ENCODE measurements around the gene SDS.

Gene SDS

DNA sequence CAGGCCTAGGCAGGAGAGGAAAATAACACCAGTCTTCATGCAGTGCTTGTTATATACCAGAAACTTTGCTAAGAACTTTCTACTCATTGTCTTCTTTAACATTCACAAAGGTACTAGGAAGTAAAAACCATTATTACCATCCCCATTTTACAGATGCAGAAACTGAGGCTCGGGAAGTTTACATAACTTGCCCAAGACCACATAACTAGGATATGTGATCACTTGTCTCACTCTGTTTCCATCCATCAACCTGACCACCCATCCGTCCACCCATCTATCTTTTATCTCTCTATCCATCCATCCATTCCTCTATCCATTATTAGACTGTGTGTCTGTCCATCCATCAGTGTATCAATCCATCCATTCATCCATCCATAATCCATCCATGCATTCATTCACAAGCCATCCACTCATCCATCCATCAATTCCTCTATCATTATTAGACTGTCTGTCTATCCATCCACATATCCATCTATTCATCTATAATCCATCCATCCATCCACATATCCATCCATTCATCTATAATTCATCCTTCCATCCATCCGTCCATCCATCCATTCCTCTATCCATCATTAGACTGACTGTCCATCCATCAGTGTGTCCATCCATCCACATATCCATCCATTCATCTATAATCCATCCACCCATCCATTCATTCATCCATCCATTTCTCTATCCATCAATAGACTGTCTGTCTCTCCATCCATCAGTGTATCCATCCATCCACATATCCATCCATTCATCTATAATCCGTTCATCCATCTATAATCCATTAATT lies 35.0 kb upstream of the SDS start:
- TF ChIP-seq, protein P1, sequence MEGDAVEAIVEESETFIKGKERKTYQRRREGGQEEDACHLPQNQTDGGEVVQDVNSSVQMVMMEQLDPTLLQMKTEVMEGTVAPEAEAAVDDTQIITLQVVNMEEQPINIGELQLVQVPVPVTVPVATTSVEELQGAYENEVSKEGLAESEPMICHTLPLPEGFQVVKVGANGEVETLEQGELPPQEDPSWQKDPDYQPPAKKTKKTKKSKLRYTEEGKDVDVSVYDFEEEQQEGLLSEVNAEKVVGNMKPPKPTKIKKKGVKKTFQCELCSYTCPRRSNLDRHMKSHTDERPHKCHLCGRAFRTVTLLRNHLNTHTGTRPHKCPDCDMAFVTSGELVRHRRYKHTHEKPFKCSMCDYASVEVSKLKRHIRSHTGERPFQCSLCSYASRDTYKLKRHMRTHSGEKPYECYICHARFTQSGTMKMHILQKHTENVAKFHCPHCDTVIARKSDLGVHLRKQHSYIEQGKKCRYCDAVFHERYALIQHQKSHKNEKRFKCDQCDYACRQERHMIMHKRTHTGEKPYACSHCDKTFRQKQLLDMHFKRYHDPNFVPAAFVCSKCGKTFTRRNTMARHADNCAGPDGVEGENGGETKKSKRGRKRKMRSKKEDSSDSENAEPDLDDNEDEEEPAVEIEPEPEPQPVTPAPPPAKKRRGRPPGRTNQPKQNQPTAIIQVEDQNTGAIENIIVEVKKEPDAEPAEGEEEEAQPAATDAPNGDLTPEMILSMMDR (IDR thresholded peaks at IDR 0.05; ENCODE audit: low read depth, low read length, missing control alignments), result no peak
- no peak overlapping the region for H3K4me3 ChIP-seq (replicated peaks; ENCODE audit: low read depth, low read length)

DNA sequence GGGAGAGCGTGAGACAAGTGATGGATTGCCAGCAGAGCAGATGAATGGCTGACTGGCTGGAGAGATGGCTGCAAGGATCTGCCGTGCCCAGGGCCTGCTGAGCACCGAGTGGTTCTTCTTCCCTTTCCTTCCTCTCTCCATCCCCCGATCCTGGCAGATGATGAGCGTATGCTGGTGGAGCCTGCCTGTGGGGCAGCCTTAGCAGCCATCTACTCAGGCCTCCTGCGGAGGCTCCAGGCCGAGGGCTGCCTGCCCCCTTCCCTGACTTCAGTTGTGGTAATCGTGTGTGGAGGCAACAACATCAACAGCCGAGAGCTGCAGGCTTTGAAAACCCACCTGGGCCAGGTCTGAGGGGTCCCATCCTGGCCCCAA lies 34.0 kb upstream of the SDS start:
- TF ChIP-seq, protein P1 (IDR thresholded peaks at IDR 0.05; ENCODE audit: low read depth, low read length, missing control alignments), result no peak
- H3K4me3 ChIP-seq (replicated peaks; ENCODE audit: low read depth, low read length), result no peak overlapping the region
- DNase-seq (ENCODE audit: extremely low read depth, low read depth), result no peak

More for the DNA sequence above, 35.0 kb upstream of the SDS start:
- DNase-seq (ENCODE audit: extremely low read depth, low read depth), result no peak

DNA sequence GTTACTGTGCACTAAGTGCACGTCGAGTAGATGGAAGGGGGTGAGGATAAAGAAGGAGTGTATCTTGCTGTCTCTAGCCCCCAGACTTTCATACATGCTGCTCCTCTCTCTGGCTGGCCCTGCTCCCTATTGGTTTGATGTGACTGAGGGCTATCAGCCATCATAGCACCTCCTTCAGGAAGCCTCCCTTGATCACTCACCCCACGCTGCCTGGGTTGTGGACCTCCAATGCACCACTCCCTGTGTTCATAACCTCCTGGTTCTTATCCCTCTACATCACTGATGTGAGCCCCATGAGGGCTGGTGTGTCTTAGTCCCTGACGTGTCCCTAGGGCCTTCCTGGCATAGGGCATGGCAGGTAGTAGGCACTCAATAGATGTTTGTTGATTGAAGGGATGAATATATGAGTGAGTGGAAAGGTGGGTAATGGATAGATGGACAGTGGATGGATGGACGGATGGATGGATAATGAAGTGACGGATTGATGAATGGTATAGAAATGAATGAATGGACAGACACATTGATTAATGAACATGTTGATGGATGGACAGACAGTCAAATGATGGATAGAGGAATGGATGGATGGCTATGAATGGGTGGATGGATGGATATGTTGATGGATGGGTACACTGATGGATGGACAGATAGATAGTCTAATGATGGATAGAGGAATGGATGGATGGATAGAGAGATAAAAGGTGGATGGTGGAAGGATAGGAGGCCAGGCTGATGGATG lies 33.5 kb upstream of the SDS start:
- TF ChIP-seq, protein P1 (IDR thresholded peaks at IDR 0.05; ENCODE audit: low read depth, low read length, missing control alignments), result no peak
- DNase-seq (ENCODE audit: extremely low read depth, low read depth), result no peak
- no peak overlapping the region for H3K4me3 ChIP-seq (replicated peaks; ENCODE audit: low read depth, low read length)

DNA sequence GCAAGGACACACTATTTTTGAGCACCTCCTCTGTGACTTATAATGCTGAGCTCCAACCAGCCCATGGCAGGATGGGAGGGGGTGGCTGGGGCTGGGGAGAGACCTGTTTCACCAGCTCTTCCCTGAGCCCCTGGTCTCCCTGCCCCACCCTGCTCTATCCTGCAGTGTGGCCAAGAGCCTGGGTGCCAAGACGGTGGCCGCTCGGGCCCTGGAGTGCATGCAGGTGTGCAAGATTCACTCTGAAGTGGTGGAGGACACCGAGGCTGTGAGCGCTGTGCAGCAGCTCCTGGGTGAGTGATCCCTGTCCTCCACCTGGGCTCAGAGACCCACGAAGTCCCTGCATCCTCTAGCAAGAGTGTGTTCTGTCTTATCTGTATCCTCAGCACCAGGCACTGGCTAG lies 32.9 kb upstream of the SDS start:
- no peak for DNase-seq (ENCODE audit: extremely low read depth, low read depth)
- no peak overlapping the region for H3K4me3 ChIP-seq (replicated peaks; ENCODE audit: low read depth, low read length)
- TF ChIP-seq, protein P1 (IDR thresholded peaks at IDR 0.05; ENCODE audit: low read depth, low read length, missing control alignments), result no peak

DNA sequence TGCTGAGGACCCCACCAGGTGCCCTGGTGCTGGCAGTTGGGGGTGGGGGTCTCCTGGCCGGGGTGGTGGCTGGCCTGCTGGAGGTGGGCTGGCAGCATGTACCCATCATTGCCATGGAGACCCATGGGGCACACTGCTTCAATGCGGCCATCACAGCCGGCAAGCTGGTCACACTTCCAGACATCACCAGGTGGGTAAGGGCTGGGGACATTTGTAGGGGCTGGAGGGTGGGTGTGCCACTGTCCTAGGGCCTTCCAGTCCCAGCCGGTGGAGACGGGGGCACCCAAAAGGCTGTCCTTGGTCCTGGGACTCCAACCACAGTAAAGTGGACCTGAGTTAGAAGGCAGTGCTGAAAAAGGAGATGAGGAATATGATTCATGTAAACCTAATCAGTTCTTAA lies 31.7 kb upstream of the SDS start:
- DNase-seq (ENCODE audit: extremely low read depth, low read depth), result no peak

DNA sequence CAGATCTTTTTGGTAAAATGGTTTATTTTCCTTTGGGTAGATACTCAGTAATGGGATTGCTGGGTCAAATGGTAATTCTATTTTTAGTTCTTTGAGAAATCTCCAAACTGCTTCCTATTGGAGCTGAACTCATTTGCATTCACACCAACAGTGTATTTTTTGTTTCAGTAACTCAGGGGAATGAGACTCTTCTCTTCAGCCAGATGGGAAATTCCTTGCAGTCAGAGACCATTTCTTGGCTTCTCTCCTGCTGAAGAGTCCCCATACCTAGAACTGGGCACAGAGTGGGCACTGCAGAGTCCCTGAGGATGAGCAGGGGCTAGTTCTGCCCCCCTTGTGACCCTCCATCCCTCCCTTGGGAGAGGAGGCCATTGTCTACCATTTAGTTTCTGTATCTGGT lies 29.3 kb upstream of the SDS start:
- TF ChIP-seq, protein P1 (IDR thresholded peaks at IDR 0.05; ENCODE audit: low read depth, low read length, missing control alignments), result no peak
- DNase-seq (ENCODE audit: extremely low read depth, low read depth), result no peak
- H3K4me3 ChIP-seq (replicated peaks; ENCODE audit: low read depth, low read length), result no peak overlapping the region

More for the DNA sequence above, 31.7 kb upstream of the SDS start:
- no peak overlapping the region for H3K4me3 ChIP-seq (replicated peaks; ENCODE audit: low read depth, low read length)
- TF ChIP-seq, protein P1 (IDR thresholded peaks at IDR 0.05; ENCODE audit: low read depth, low read length, missing control alignments), result no peak

Data from HFF-Myc (cell line).